Neuron (in vitro differentiated cells): Measurements from ENCODE around the gene CCDC17.
A peak's percentile ranks its signal among the peaks of the same experiment; 100 is the strongest.

ENCODE experiments used
- H2AFZ ChIP-seq: one replicate; pipeline ENCODE4 v1.6.1; 2013; ENCODE audit warnings: low read depth, mild to moderate bottlenecking, inconsistent platforms, low read length, moderate library complexity
- H3K27me3 ChIP-seq: one replicate; pipeline ENCODE4 v1.6.1; 2013; ENCODE audit warnings: low read length; ENCODE audit not compliant: insufficient read depth
- H3K36me3 ChIP-seq: one replicate; pipeline ENCODE4 v1.6.1; 2013; ENCODE audit warnings: low read length; ENCODE audit not compliant: insufficient read depth
- H3K4me1 ChIP-seq: one replicate; pipeline ENCODE4 v1.6.1; 2013; ENCODE audit warnings: low read length; ENCODE audit not compliant: insufficient read depth
- H3K4me3 ChIP-seq: 2 replicates; pipeline ENCODE4 v1.5.1; 2013; ENCODE audit warnings: mild to moderate bottlenecking, low read length, moderate library complexity
- H3K9me3 ChIP-seq: one replicate; pipeline ENCODE4 v1.6.1; 2013; ENCODE audit warnings: low read length

CCDC17 gene

GRCh38 chr1:45585110-45585426, 38.8 kb downstream of the CCDC17 start:
- peak overlapping the region; percentile 77 for H3K4me3 ChIP-seq
- no peaks in the 10 kb centered on the region for H3K27me3 ChIP-seq
- H2AFZ ChIP-seq, result no peak overlapping the region
- no peaks in the 10 kb centered on the region for H3K9me3 ChIP-seq
- H3K4me1 ChIP-seq, result peaks cover 15% of the 10 kb centered on the region
- H3K36me3 ChIP-seq, result peaks cover 14% of the 10 kb centered on the region

DNA sequence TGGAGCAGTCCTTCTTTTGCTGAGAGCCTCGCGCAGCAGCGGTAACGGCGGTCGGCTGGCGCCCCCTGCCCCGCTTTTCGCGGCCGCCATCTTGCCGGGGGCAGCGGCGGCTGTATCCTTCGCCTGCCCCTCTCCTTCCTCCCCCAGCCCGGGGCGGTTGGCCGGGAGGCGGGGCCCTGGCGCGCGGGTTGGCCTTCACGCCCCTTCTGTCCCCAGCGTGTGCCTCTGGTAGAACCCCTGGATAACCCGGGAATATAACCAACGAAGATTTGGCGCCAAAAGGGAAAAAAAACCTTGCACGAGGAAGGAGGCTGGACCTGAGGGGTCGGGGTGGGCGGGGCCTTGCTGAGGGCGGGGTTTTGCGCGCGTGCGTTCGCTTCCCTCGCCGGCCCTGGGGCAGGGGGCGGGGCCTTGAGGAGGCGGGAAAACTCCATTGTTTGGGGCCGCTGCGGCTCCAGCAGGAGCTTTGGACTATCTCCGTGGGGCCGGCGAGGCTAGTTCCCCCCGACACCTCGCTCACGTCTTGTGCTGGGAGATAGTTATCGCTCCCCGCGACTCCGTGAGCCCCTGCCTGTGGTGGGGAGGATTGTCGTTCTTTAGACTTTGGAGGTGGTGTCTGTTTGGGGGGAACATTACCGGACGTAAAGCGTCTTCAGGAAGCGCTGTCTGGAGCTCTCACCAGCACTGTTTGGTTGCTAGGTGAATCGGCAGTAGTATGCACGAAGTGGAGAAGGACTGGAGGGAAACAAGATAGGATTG, 39.3 kb downstream of the CCDC17 start:
- Histone ChIP-seq H3K4me1 (peaks cover 15% of the 10 kb centered on the region), H2AFZ (peak overlapping the region; percentile 93), H3K27me3 (no peaks in the 10 kb centered on the region), H3K9me3 (no peaks in the 10 kb centered on the region), H3K36me3 (peaks cover 9% of the 10 kb centered on the region), H3K4me3 (peak overlapping the region; percentile 77)

GRCh38 chr1:45583666-45584350, 40.0 kb downstream of the CCDC17 start, which contains the start of gene NASP:
TSS of gene NASP (plus strand) at chr1:45584041. CDS start at chr1:45584147, 106 bp downstream.
- peaks cover 5% of the 10 kb centered on the region for H3K36me3 ChIP-seq

GRCh38 chr1:45583264-45583665, 40.6 kb downstream of the CCDC17 start:
- H3K9me3 ChIP-seq, result no peaks in the 10 kb centered on the region
- H3K4me3 ChIP-seq, result peak overlapping the region; percentile 77
- H3K4me1 ChIP-seq, result peaks cover 15% of the 10 kb centered on the region
- H3K36me3 ChIP-seq, result peaks cover 5% of the 10 kb centered on the region
- H3K27me3 ChIP-seq, result no peaks in the 10 kb centered on the region
- peak overlapping the region; percentile 93 for H2AFZ ChIP-seq

More at GRCh38 chr1:45583666-45584350, 40.0 kb downstream of the CCDC17 start, which contains the start of gene NASP:
- Histone ChIP-seq H3K4me1 (peaks cover 15% of the 10 kb centered on the region), H3K9me3 (no peaks in the 10 kb centered on the region), H2AFZ (peak within 1 kb of the TSS; percentile 93), H3K4me3 (peak within 1 kb of the TSS; percentile 77), H3K27me3 (no peaks in the 10 kb centered on the region)

DNA sequence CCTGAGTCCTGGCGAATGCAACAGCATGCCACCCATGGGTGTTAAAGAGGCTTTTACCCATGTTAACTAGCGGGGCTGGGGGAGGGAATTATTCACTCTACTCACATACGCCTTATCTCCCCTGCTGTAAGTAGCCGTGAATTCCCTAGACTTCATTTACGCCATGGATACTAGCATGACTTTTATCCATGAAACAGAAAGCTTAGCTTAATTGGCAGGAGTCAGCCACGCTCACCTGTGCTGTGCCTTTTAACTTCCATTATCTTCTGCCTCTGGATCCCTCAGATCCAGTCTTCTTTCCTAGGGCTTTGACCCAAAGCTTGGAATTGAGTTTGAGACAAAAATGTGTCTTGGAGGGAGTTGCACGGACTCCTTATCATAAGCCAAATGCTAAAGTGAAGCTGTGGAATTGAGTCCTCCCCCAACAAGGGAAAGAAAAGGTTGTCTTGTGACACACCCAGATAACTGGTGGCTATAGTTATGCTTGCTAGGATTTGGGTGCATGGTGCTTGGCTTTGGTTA, 49.7 kb downstream of the CCDC17 start:
- Histone ChIP-seq H2AFZ (no peak overlapping the region), H3K9me3 (no peaks in the 10 kb centered on the region), H3K4me1 (no peaks in the 10 kb centered on the region), H3K36me3 (peaks cover 9% of the 10 kb centered on the region), H3K27me3 (no peaks in the 10 kb centered on the region), H3K4me3 (no peak overlapping the region)

- Histone ChIP-seq H3K9me3 (no peaks in the 10 kb centered on the region), H2AFZ (no peak overlapping the region), H3K27me3 (no peaks in the 10 kb centered on the region), H3K4me3 (no peak overlapping the region), H3K4me1 (no peaks in the 10 kb centered on the region), H3K36me3 (peaks cover 16% of the 10 kb centered on the region)
These were observed 50.5 kb downstream of the CCDC17 start for GRCh38 chr1:45573231-45573804.

DNA sequence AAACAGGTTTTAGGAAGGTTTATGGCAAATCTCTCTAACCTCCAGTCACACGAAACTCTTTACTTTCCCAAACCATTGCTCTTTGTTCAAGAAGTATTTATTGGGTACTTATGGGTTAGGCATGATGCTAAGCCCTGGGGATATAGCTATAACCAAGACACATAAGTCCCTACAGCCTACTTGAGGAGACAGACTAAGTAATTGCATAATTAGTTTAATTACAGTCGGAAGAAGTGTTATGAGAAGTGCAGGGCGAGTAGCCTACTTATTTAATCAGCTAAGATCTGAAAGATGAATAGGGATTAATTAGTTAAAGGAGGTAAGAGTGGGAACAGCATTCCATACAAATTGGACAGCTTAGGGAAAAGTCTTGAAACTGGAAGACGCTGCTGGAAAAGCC, 53.2 kb downstream of the CCDC17 start:
- Histone ChIP-seq H3K9me3 (no peaks in the 10 kb centered on the region), H3K27me3 (no peaks in the 10 kb centered on the region), H3K36me3 (peaks cover 40% of the 10 kb centered on the region), H3K4me3 (no peak overlapping the region), H3K4me1 (no peaks in the 10 kb centered on the region), H2AFZ (no peak overlapping the region)
